Mesothelial cell of epicardium (in vitro differentiated cells): Measurements from ENCODE around the gene STARD7. TPM values are rescaled to one million over a fixed set of nuclear protein-coding genes. Genes with fewer than 3 reads are reported as not detected.
"Not testable (repeated sequence)": the region's sequence is repeated elsewhere in the genome, so short reads cannot be mapped to it uniquely, and the experiment has no call there.

Experiments
- DNase-seq, 2 experiments: peaks; one replicate each; pipeline ENCODE4 v3.0.0; 2021; ENCODE audit warnings: low spot score in 2 of 2; ENCODE audit not compliant: unreplicated experiment in 2 of 2
- H3K27ac Mint-ChIP-seq: 2 replicates; pipeline ENCODE4 v1.8.0; 2021; ENCODE audit warnings: mixed read lengths
- H3K27me3 Mint-ChIP-seq: 2 replicates; pipeline ENCODE4 v1.8.0; 2021; ENCODE audit warnings: low read depth, mixed read lengths
- H3K36me3 Mint-ChIP-seq: 2 replicates; pipeline ENCODE4 v1.8.0; 2021; ENCODE audit warnings: mixed read lengths
- H3K4me1 Mint-ChIP-seq: 2 replicates; pipeline ENCODE4 v1.8.0; 2021; ENCODE audit warnings: mixed read lengths
- H3K4me3 Mint-ChIP-seq: 2 replicates; pipeline ENCODE4 v1.8.0; 2021; ENCODE audit warnings: mild to moderate bottlenecking, moderate library complexity, mixed read lengths
- H3K9me3 Mint-ChIP-seq: 2 replicates; pipeline ENCODE4 v1.8.0; 2021; ENCODE audit warnings: mixed read lengths
- total RNA-seq: library from RNA; stranded (reverse); gene quantifications from 3 replicates; pipeline ENCODE4 v1.2.1, GENCODE V29; 2021
- TF ChIP-seq, protein P1 (sequence below): fragments of 200-600 bp; sonication (generic); IDR thresholded peaks from one replicate; pipeline ENCODE4 v1.5.0; 2021; ENCODE audit warnings: antibody characterized with exemption; ENCODE audit not compliant: unreplicated experiment

Gene STARD7
- total RNA-seq, 1 donor from 2014 or later: 108 TPM

- Mint-ChIP-seq H3K27me3 (no peaks in the 10 kb centered on the region), H3K4me3 (no peak overlapping the region), H3K27ac (no peak overlapping the region), H3K4me1 (no peaks in the 10 kb centered on the region), H3K36me3 (peaks cover 2% of the 10 kb centered on the region), H3K9me3 (no peaks in the 10 kb centered on the region)
- TF ChIP-seq, protein P1, sequence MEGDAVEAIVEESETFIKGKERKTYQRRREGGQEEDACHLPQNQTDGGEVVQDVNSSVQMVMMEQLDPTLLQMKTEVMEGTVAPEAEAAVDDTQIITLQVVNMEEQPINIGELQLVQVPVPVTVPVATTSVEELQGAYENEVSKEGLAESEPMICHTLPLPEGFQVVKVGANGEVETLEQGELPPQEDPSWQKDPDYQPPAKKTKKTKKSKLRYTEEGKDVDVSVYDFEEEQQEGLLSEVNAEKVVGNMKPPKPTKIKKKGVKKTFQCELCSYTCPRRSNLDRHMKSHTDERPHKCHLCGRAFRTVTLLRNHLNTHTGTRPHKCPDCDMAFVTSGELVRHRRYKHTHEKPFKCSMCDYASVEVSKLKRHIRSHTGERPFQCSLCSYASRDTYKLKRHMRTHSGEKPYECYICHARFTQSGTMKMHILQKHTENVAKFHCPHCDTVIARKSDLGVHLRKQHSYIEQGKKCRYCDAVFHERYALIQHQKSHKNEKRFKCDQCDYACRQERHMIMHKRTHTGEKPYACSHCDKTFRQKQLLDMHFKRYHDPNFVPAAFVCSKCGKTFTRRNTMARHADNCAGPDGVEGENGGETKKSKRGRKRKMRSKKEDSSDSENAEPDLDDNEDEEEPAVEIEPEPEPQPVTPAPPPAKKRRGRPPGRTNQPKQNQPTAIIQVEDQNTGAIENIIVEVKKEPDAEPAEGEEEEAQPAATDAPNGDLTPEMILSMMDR: no peak
- DNase-seq: no peak
These were observed 22.7 kb upstream of the STARD7 start for GRCh38 chr2:96231316-96231715.

DNA sequence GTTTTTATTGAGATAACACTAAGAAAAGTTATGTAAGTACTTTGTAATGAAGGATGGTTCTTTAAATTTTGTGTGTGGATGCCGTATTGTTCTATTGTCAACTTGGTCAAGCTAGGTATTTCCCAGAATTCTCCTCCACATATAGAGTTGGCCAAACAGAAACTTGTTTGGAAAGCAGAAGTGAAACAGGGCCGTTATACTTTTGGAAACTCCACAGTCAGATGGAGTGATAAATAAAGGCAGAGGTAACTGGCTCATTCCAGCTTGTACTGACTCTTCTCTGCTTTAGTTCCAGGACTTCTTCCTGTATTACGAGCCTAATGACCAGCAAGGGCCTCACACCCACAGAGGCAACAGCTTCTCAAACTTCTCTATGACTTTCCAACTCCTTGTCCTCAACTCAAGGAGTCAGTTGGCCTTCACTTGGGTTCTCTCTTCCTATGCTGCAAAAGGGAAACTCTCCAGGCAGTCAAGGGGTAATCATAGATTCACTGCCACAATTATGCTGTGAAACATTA is 16.4 kb upstream of the STARD7 start:
- no peaks in the 10 kb centered on the region for H3K4me1 Mint-ChIP-seq
- H3K27me3 Mint-ChIP-seq: no peaks in the 10 kb centered on the region
- DNase-seq: no peak
- no peak overlapping the region for H3K27ac Mint-ChIP-seq
- H3K36me3 Mint-ChIP-seq: no peaks in the 10 kb centered on the region
- H3K4me3 Mint-ChIP-seq: no peak overlapping the region
- TF ChIP-seq, protein P1: no peak
- H3K9me3 Mint-ChIP-seq: no peaks in the 10 kb centered on the region

DNA sequence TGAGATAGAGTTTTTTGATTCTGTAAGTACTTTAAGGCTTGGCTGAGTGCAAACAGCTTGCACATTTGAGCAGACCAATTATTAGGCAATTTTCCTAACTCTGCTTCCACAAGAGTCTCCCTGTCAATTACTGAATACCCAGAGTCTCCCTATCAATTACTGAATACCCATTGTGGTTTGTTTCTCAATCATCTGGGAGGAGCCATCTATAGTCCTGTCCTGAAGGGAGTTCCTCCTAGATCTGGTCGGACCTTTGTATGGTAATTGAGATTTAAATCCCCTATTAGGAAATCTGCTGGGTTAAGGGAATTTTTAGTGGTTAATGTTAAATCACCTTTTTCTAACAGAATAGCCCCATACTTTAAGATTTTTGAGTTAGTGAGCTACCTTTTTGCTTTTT is 12.5 kb upstream of the STARD7 start:
- not testable (repeated sequence) for H3K27ac Mint-ChIP-seq, H3K4me1 Mint-ChIP-seq, H3K27me3 Mint-ChIP-seq, H3K4me3 Mint-ChIP-seq, H3K36me3 Mint-ChIP-seq, H3K9me3 Mint-ChIP-seq, DNase-seq

DNA sequence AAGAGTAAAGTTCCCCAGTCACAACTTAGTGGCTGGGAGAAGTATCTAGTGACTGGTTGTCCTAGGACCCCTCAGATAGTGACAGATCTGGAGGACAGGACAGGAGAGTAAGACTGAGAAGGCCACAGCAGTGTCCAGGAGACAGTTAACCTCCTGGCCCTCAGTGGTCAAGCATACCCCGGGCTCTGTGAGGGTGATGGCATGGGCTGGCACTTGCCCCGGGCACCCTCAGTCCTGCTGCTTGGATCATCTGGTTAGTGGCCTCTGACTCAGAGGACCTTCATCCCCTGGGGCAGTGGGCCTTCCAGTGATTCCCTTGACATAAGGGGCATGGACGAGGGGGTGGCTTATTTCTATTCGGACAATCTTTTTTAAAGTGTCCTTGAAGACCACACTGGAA is 11.3 kb upstream of the STARD7 start:
- H3K27ac Mint-ChIP-seq, H3K4me1 Mint-ChIP-seq, H3K4me3 Mint-ChIP-seq, H3K36me3 Mint-ChIP-seq, DNase-seq, H3K27me3 Mint-ChIP-seq, H3K9me3 Mint-ChIP-seq: not testable (repeated sequence)

- H3K9me3 Mint-ChIP-seq: no peaks in the 10 kb centered on the region
- DNase-seq: no peak
- H3K36me3 Mint-ChIP-seq: no peaks in the 10 kb centered on the region
- no peak overlapping the region for H3K27ac Mint-ChIP-seq
- H3K27me3 Mint-ChIP-seq: no peaks in the 10 kb centered on the region
- no peak overlapping the region for H3K4me3 Mint-ChIP-seq
- TF ChIP-seq, protein P1: no peak
- no peaks in the 10 kb centered on the region for H3K4me1 Mint-ChIP-seq
These were observed 10.0 kb upstream of the STARD7 start for GRCh38 chr2:96218508-96219131.

DNA sequence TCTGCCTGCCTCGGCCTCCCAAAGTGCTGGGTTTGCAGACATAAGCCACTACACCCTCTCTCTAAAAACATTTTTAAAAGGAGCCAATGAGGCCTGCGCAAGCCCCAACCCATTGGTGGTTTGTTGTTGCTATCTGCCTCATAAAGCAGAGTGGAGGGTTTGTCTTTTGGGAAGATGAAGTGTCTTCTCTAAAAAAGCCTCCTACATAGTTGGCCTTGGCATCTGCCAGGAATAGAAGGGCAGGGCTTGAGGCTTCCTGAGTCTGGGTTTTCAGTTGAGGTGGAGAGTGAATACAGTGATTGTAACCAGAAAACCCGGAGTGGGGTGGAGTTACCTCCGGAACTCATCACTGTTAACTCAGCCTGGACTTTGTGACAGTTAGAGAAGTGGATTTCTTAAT is 5.9 kb upstream of the STARD7 start:
- DNase-seq: no peak
- no peak overlapping the region for H3K4me3 Mint-ChIP-seq
- TF ChIP-seq, protein P1: no peak
- no peaks in the 10 kb centered on the region for H3K27me3 Mint-ChIP-seq
- no peak overlapping the region for H3K27ac Mint-ChIP-seq
- peaks cover 7% of the 10 kb centered on the region for H3K4me1 Mint-ChIP-seq
- no peaks in the 10 kb centered on the region for H3K36me3 Mint-ChIP-seq
- no peaks in the 10 kb centered on the region for H3K9me3 Mint-ChIP-seq

DNA sequence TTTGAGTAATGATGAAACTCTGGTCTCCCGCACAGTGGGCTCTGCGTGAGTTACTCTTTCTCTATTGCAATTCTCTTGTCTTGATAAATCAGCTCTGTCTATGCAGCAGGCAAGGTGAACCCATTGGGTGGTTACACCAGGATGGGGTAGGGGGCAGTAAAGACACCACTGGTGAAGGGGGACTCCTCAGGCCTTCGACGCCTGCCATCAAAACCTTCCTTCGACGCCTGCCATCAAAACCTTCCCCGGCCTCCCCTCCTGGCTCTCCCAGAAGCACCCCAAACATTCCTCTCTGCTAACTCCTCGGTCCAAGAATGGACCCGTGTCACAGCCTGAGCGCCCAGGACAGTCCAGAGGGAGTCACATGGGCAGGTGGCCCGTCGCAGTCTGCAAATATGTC is 4.8 kb upstream of the STARD7 start:
- no peak for DNase-seq
- TF ChIP-seq, protein P1: no peak
- no peaks in the 10 kb centered on the region for H3K27me3 Mint-ChIP-seq
- H3K4me1 Mint-ChIP-seq: peaks cover 12% of the 10 kb centered on the region
- H3K9me3 Mint-ChIP-seq: no peaks in the 10 kb centered on the region
- H3K4me3 Mint-ChIP-seq: no peak overlapping the region
- H3K36me3 Mint-ChIP-seq: no peaks in the 10 kb centered on the region
- H3K27ac Mint-ChIP-seq: no peak overlapping the region
